ENCODE results near the gene LAMB2.

The LAMB2 gene

GRCh38 chr3:49161197-49161596 is 28.3 kb upstream of the LAMB2 start:
- no peak for DNase-seq

- DNase-seq, result no peak
Observed at GRCh38 chr3:49158792-49159191, 25.9 kb upstream of the LAMB2 start.

GRCh38 chr3:49158103-49158709 is 25.4 kb upstream of the LAMB2 start:
- peak; percentile 59 for DNase-seq

- no peak for DNase-seq
Observed at GRCh38 chr3:49157289-49157688, 24.4 kb upstream of the LAMB2 start.

- DNase-seq, result no peak
Observed at GRCh38 chr3:49153349-49153912, 20.6 kb upstream of the LAMB2 start.

- no peak for DNase-seq
Observed at GRCh38 chr3:49151610-49152009, 18.8 kb upstream of the LAMB2 start.

- no peak for DNase-seq
Observed at GRCh38 chr3:49148159-49148558, 15.3 kb upstream of the LAMB2 start.

- DNase-seq, result no peak
Observed at GRCh38 chr3:49140080-49140479, 7.2 kb upstream of the LAMB2 start.

GRCh38 chr3:49135499-49135898 is 2.6 kb upstream of the LAMB2 start:
- DNase-seq, result no peak

- DNase-seq, result no peak
Observed at GRCh38 chr3:49134471-49135265, 1.8 kb upstream of the LAMB2 start.

GRCh38 chr3:49133226-49133951 is 539 bp upstream of the LAMB2 start:
- no peak for DNase-seq

GRCh38 chr3:49132073-49132436 is 795 bp downstream of the LAMB2 start:
- DNase-seq, result no peak

GRCh38 chr3:49131576-49131975 is 1.3 kb downstream of the LAMB2 start:
- no peak for DNase-seq

GRCh38 chr3:49131040-49131439 is 1.8 kb downstream of the LAMB2 start:
- DNase-seq, result no peak

GRCh38 chr3:49124991-49125670 is 7.7 kb downstream of the LAMB2 start:
- no peak for DNase-seq

GRCh38 chr3:49124203-49124602 is 8.6 kb downstream of the LAMB2 start:
- DNase-seq, result no peak

GRCh38 chr3:49123687-49124086 is 9.2 kb downstream of the LAMB2 start:
- no peak for DNase-seq

GRCh38 chr3:49122886-49123545 is 9.8 kb downstream of the LAMB2 start:
- no peak for DNase-seq

GRCh38 chr3:49122451-49122850 is 10.4 kb downstream of the LAMB2 start:
- no peak for DNase-seq

GRCh38 chr3:49122022-49122421 is 10.8 kb downstream of the LAMB2 start:
- DNase-seq, result no peak

GRCh38 chr3:49121132-49121736 is 11.6 kb downstream of the LAMB2 start:
- DNase-seq, result peak; percentile 2

Data from activated effector memory CD4-positive, alpha-beta T cell treated with Interleukin-2 at 50 U/mL for 16 hours (primary cell).